ENCODE results near the gene KRT38. TPM values are rescaled to one million over a fixed set of nuclear protein-coding genes. Genes with fewer than 3 reads are reported as not detected.
"Not testable (repeated sequence)": the region's sequence is repeated elsewhere in the genome, so short reads cannot be mapped to it uniquely, and the experiment has no call there.

The KRT38 gene
- total and polyA plus RNA-seq, 7 experiments from 2014 or later, result not detected

DNA sequence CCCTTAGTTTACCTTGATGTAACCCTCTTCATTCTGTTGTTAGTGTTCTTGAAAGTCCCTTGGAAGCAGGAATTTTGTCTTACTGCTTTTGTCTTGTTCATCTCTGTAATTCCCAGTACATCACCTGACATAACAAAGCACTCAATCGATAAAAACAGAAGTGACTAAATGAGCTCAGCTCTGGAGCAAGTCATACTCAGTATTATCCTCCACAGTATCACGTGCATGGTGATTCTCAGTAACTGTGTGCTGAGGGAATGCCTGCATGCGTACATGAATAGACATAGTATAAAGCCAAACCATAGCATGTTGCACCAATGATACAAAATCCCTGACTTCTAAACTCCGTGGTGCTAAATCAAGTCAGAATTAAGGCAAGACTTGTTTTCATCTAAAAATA, 7.2 kb downstream of the KRT38 start:
- ChIA-PET POLR2A (no interaction called here), CTCF (no interaction called here)
- no peak overlapping the region for H3K4me3 ChIP-seq (ENCODE audit: low read length)

DNA sequence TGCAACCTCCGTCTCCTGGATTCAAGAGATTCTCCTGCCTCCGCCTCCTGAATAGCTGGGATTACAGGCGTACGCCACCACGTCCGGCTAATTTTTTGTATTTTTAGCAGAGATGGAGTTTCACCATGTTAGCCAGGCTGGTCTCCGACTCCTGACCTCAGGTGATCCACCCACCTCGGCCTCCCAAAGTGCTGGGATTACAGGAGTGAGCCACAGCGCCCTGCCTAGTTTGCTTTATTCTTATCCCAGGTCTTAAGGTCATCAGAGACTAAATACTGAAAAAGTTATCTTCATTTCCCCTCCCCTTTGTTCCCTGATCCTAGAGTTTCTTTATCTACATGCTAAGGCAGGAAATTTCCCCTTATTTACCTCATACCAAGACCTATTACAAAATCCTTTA, 10.4 kb downstream of the KRT38 start:
- H3K4me3 ChIP-seq (ENCODE audit: low read length); H3K27ac ChIP-seq (ENCODE audit: low read depth, low read length); CTCF ChIA-PET; H3K36me3 Mint-ChIP-seq; H3K4me3 Mint-ChIP-seq; ATAC-seq; H3K9me3 ChIP-seq (ENCODE audit: control insufficient read depth in 2 of 3, low read length in 3 of 3); DNase-seq; H3K4me1 ChIP-seq (ENCODE audit: control insufficient read depth in 2 of 2, insufficient read depth in 2 of 2, low read length in 2 of 2); H3K27ac Mint-ChIP-seq; intact Hi-C loops (cut with micrococcal nuclease); H3K36me3 ChIP-seq (ENCODE audit: control insufficient read depth in 2 of 3, insufficient read depth in 3 of 3, low read length in 3 of 3); H3K9me3 Mint-ChIP-seq; POLR2A ChIA-PET; H3K27me3 ChIP-seq (ENCODE audit: control insufficient read depth in 2 of 2, insufficient read depth in 2 of 2, low read length in 2 of 2): not testable (repeated sequence)
- H3K27me3 Mint-ChIP-seq, result peaks cover 0 to 23% (median 0%) of the 10 kb centered on the region in 5 donors
- peaks cover 0 to 11% (median 8%) of the 10 kb centered on the region in 7 donors for H3K4me1 Mint-ChIP-seq

More for the DNA sequence above, 7.2 kb downstream of the KRT38 start:
- H3K9me3 ChIP-seq (ENCODE audit: control insufficient read depth in 2 of 3, low read length in 3 of 3), result no peaks in the 10 kb centered on the region
- H3K9me3 Mint-ChIP-seq, result peaks cover 0 to 2% (median 0%) of the 10 kb centered on the region in 11 donors
- H3K27me3 ChIP-seq (ENCODE audit: control insufficient read depth in 2 of 2, insufficient read depth in 2 of 2, low read length in 2 of 2), result peaks cover 0 to 4% of the 10 kb centered on the region in 2 donors
- H3K36me3 ChIP-seq (ENCODE audit: control insufficient read depth in 2 of 3, insufficient read depth in 3 of 3, low read length in 3 of 3), result no peaks in the 10 kb centered on the region
- no peak overlapping the region for H3K27ac Mint-ChIP-seq
- no peaks in the 10 kb centered on the region for H3K4me1 ChIP-seq (ENCODE audit: control insufficient read depth in 2 of 2, insufficient read depth in 2 of 2, low read length in 2 of 2)
- DNase-seq (no peak), ATAC-seq (no peak)
- H3K4me3 Mint-ChIP-seq, result no peak overlapping the region
- H3K4me1 Mint-ChIP-seq, result peaks cover 0 to 11% (median 8%) of the 10 kb centered on the region in 7 donors
- H3K27ac ChIP-seq (ENCODE audit: low read depth, low read length), result no peak overlapping the region
- intact Hi-C loops (cut with micrococcal nuclease), result no loop called here
- peaks cover 0 to 13% (median 0%) of the 10 kb centered on the region in 5 donors for H3K27me3 Mint-ChIP-seq
- H3K36me3 Mint-ChIP-seq, result no peaks in the 10 kb centered on the region

DNA sequence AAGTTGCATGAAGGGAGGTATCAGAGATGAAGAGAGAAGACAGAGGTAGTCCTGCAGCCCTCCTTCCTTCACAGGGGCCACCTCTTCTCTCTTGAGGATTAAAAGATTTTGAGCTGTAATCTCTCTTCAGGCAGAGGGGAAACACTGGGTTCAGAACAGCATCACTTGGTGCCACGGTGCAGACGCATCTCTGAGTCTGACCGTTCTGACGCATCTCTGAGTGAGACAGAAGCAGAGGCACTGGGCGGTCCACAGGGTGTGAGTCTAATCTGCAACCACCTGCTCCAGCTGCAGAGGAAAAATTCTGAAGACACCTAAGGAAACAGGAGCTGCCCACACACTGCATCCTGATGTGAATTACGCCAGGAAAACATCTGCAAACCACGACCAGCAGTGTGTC, 11.1 kb downstream of the KRT38 start:
- Histone ChIP-seq H3K36me3 (ENCODE audit: control insufficient read depth in 2 of 3, insufficient read depth in 3 of 3, low read length in 3 of 3) (no peaks in the 10 kb centered on the region), H3K4me1 (ENCODE audit: control insufficient read depth in 2 of 2, insufficient read depth in 2 of 2, low read length in 2 of 2) (no peaks in the 10 kb centered on the region), H3K27ac (ENCODE audit: low read depth, low read length) (no peak overlapping the region), H3K4me3 (ENCODE audit: low read length) (no peak overlapping the region), H3K9me3 (ENCODE audit: control insufficient read depth in 2 of 3, low read length in 3 of 3) (no peaks in the 10 kb centered on the region), H3K27me3 (ENCODE audit: control insufficient read depth in 2 of 2, insufficient read depth in 2 of 2, low read length in 2 of 2) (peaks cover 0 to 4% of the 10 kb centered on the region in 2 donors)
- no peak overlapping the region for H3K27ac Mint-ChIP-seq
- peaks cover 0 to 23% (median 0%) of the 10 kb centered on the region in 5 donors for H3K27me3 Mint-ChIP-seq
- no peak overlapping the region for H3K4me3 Mint-ChIP-seq
- no peaks in the 10 kb centered on the region for H3K36me3 Mint-ChIP-seq
- intact Hi-C loops (cut with micrococcal nuclease), result no loop called here
- peaks cover 0 to 2% (median 0%) of the 10 kb centered on the region in 11 donors for H3K9me3 Mint-ChIP-seq
- ATAC-seq (no peak), DNase-seq (no peak)
- ChIA-PET POLR2A (no interaction called here), CTCF (no interaction called here)
- H3K4me1 Mint-ChIP-seq, result peaks cover 0 to 7% (median 4%) of the 10 kb centered on the region in 7 donors

DNA sequence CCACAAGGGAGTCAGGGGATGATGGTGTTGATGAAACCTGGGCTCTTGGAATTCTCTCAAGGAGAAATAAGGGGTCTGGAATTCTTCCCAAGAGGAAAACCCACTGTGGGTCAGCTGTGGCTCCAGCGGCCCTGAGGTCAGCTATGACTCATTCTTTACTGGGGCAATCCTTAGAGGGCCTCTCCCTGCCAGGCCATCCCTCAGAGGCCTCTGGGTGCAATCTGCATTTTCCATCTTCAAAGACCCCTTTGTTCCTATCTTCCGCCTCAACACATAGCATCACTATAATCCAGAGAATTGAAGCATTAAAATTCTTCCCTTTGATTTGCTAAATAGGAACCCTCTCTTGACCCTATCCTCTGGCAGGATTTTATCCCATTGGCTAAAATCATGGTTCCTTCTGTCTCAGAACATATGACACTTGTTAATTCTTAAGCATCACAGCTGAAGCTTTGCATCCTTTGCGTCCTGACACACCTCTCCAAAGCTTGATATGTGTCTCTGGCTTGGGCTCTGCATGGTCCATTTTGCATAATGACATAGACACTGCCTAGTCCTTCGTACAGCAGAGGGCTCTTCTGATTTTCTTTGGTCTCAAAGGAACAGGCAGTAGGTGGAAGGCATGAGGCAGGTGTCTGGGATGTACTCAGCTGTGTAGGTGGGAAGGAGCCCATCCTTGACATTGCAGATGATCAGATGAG, 12.0 kb downstream of the KRT38 start:
- CTCF ChIA-PET, result no interaction called here
- Histone ChIP-seq H3K4me1 (ENCODE audit: control insufficient read depth in 2 of 2, insufficient read depth in 2 of 2, low read length in 2 of 2) (no peaks in the 10 kb centered on the region), H3K4me3 (ENCODE audit: low read length) (no peak overlapping the region), H3K27me3 (ENCODE audit: control insufficient read depth in 2 of 2, insufficient read depth in 2 of 2, low read length in 2 of 2) (peaks cover 0 to 4% of the 10 kb centered on the region in 2 donors), H3K36me3 (ENCODE audit: control insufficient read depth in 2 of 3, insufficient read depth in 3 of 3, low read length in 3 of 3) (no peaks in the 10 kb centered on the region), H3K27ac (ENCODE audit: low read depth, low read length) (no peak overlapping the region), H3K9me3 (ENCODE audit: control insufficient read depth in 2 of 3, low read length in 3 of 3) (no peaks in the 10 kb centered on the region)
- Mint-ChIP-seq H3K9me3 (peaks cover 0 to 2% (median 0%) of the 10 kb centered on the region in 11 donors), H3K36me3 (no peaks in the 10 kb centered on the region), H3K4me1 (no peaks in the 10 kb centered on the region), H3K27ac (no peak overlapping the region), H3K4me3 (no peak overlapping the region), H3K27me3 (peaks cover 0 to 21% (median 0%) of the 10 kb centered on the region in 5 donors)
- ATAC-seq (no peak), DNase-seq (no peak)
- POLR2A ChIA-PET, result no interaction called here
- intact Hi-C loops (cut with micrococcal nuclease), result no loop called here

DNA sequence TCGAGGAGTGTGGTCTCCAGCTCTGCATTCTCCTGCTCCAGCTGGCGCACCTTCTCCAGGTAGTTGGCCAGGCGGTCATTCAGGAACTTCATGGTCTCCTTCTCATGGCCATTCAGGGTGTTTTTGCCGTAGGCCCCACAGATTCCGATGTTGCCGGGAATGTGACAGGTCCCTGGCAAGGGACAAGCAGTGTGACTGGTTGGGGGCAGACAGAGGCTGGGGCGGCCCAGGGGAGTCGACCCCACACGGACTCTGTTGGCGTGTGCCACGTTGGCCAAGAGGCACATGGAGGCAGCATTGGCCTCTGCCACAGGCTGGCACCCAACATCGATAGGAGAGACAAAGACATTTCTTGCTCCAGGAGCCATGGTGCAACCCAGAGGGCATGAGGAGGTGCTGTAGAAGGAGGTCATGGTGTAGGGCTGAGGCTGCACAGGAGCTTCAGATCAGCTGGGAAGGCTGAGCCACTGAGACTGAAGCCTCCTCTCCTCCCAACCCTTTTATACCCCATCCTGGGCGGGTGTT, 16.6 kb downstream of the KRT38 start, which contains the start of gene KRT37:
Gene KRT37 (minus strand): TSS at position 475 of the 525 bp plus-strand sequence. CDS start 62 bp downstream, at position 413.
- H3K36me3 ChIP-seq (ENCODE audit: control insufficient read depth in 2 of 3, insufficient read depth in 3 of 3, low read length in 3 of 3), result no peaks in the 10 kb centered on the region
- DNase-seq, result no peak
- peaks cover 0 to 9% (median 4%) of the 10 kb centered on the region in 7 donors for H3K4me1 Mint-ChIP-seq
- no peaks in the 10 kb centered on the region for H3K36me3 Mint-ChIP-seq
- POLR2A ChIA-PET, result no interaction called here
- no peaks in the 10 kb centered on the region for H3K9me3 ChIP-seq (ENCODE audit: control insufficient read depth in 2 of 3, low read length in 3 of 3)
- H3K9me3 Mint-ChIP-seq, result peaks cover 0 to 2% (median 0%) of the 10 kb centered on the region in 11 donors
- no peaks in the 10 kb centered on the region for H3K27me3 ChIP-seq (ENCODE audit: control insufficient read depth in 2 of 2, insufficient read depth in 2 of 2, low read length in 2 of 2)
- H3K4me3 ChIP-seq (ENCODE audit: low read length), result no peak within 1 kb of the TSS
- no peak within 1 kb of the TSS for H3K27ac Mint-ChIP-seq
- intact Hi-C loops (cut with micrococcal nuclease), result no loop called here
- peaks cover 0 to 6% of the 10 kb centered on the region in 2 donors for H3K4me1 ChIP-seq (ENCODE audit: control insufficient read depth in 2 of 2, insufficient read depth in 2 of 2, low read length in 2 of 2)
- CTCF ChIA-PET, result no interaction called here
- H3K4me3 Mint-ChIP-seq, result no peak within 1 kb of the TSS
- H3K27ac ChIP-seq (ENCODE audit: low read depth, low read length), result no peak within 1 kb of the TSS
- peaks cover 0 to 10% (median 0%) of the 10 kb centered on the region in 5 donors for H3K27me3 Mint-ChIP-seq
- ATAC-seq, result no peak

DNA sequence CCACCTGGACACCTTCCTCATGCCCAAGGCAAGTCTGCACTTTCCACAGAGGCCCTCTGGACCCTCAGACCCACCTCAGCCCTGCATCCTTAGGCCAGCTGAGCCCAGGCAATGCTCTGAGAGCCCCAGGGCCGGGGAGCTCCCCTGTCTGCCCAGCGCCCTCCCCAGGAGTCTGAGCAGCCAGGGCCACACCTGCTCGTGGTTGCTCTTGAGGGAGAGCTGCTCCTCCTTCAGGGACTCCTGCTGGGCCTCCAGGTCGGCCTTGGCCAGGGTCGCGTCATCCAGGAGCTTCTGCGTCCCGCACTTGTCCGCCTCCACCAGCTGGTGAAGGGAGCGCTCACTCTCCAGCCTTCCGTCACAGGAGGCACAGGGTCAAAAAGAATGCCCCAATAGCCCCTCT, 18.2 kb downstream of the KRT38 start:
- intact Hi-C loops (cut with micrococcal nuclease); H3K4me3 Mint-ChIP-seq; H3K4me1 ChIP-seq (ENCODE audit: control insufficient read depth in 2 of 2, insufficient read depth in 2 of 2, low read length in 2 of 2); DNase-seq; H3K27me3 ChIP-seq (ENCODE audit: control insufficient read depth in 2 of 2, insufficient read depth in 2 of 2, low read length in 2 of 2); H3K36me3 Mint-ChIP-seq; H3K9me3 Mint-ChIP-seq; H3K27ac Mint-ChIP-seq; H3K27ac ChIP-seq (ENCODE audit: low read depth, low read length); ATAC-seq; H3K9me3 ChIP-seq (ENCODE audit: control insufficient read depth in 2 of 3, low read length in 3 of 3); H3K36me3 ChIP-seq (ENCODE audit: control insufficient read depth in 2 of 3, insufficient read depth in 3 of 3, low read length in 3 of 3); CTCF ChIA-PET; H3K27me3 Mint-ChIP-seq; POLR2A ChIA-PET; H3K4me3 ChIP-seq (ENCODE audit: low read length): not testable (repeated sequence)
- H3K4me1 Mint-ChIP-seq, result peaks cover 0 to 13% (median 9%) of the 10 kb centered on the region in 7 donors

DNA sequence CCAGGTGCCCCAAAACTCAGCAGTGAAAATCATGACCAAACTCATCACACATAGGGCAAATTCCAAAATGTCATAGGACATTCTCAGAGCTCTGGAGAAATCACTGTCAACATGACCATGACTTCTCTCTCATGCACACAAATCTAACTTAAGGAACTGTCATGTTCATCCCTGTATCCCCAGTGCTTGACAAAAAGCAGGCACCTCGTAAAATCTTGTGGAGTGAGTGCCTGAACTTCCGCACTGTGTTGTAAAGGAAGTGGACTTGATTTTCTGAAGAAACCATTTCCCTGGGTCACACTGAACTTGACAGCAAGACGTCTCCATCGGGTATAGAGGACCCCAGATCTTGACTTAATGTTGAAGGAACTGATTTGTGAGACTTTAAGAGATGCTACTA, 19.2 kb downstream of the KRT38 start:
- no peaks in the 10 kb centered on the region for H3K36me3 Mint-ChIP-seq
- peaks cover 0 to 15% (median 9%) of the 10 kb centered on the region in 7 donors for H3K4me1 Mint-ChIP-seq
- DNase-seq (no peak), ATAC-seq (no peak)
- H3K27ac Mint-ChIP-seq, result peak overlapping the region in 1 of 9 donors; percentile 83
- intact Hi-C loops (cut with micrococcal nuclease), result no loop called here
- ChIA-PET POLR2A (no interaction called here), CTCF (no interaction called here)
- no peak overlapping the region for H3K27ac ChIP-seq (ENCODE audit: low read depth, low read length)
- no peak overlapping the region for H3K4me3 ChIP-seq (ENCODE audit: low read length)
- H3K27me3 ChIP-seq (ENCODE audit: control insufficient read depth in 2 of 2, insufficient read depth in 2 of 2, low read length in 2 of 2), result no peaks in the 10 kb centered on the region
- no peaks in the 10 kb centered on the region for H3K36me3 ChIP-seq (ENCODE audit: control insufficient read depth in 2 of 3, insufficient read depth in 3 of 3, low read length in 3 of 3)
- H3K9me3 ChIP-seq (ENCODE audit: control insufficient read depth in 2 of 3, low read length in 3 of 3), result no peaks in the 10 kb centered on the region
- peaks cover 0 to 2% (median 0%) of the 10 kb centered on the region in 5 donors for H3K27me3 Mint-ChIP-seq
- H3K4me1 ChIP-seq (ENCODE audit: control insufficient read depth in 2 of 2, insufficient read depth in 2 of 2, low read length in 2 of 2), result peaks cover 0 to 6% of the 10 kb centered on the region in 2 donors
- H3K9me3 Mint-ChIP-seq, result no peaks in the 10 kb centered on the region
- no peak overlapping the region for H3K4me3 Mint-ChIP-seq
